Islet of Langerhans (tissue), 1 donor: ENCODE measurements around the gene FGD3.

ENCODE experiments used
- FAIRE-seq: peaks from one replicate; lab custom pipeline; 2011; peaks lifted over from hg19 to GRCh38; lab: Jason Lieb, UNC

FGD3 gene

DNA sequence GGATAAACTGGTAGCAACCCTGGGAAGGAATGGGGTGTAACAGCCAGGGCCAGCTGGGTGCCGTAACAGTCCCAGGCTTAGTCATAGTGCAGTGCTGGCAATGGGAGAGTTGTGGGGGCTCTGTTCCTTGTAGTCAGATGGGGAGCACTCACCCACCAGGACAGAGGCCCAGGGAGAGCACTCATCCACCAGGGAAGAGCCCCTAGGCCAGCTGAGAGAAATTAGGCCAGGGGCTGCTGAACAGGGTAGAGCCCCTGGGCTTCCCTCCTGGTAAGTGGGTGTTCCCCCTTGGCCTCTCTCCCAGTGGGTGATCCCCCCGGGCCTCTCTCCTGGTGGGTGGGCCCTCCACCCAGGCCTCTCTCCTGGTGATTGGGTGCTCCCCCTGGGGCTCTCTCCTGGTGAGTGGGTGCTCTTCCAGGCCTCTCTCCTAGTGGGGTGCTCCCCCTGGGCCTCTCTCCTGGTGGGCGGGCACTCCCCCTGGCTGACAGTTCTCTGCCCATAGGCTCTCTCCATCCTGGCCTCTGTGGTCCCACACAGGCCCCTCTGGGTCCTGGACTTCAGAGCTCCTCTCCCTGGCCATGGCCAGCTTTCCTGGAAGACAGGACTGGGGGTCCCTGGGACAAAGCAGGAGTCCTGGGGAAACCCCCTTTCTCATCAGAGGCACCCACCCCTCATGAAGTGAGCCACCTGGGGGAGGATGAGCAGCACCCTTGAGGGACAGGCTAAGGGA lies 13.4 kb downstream of the FGD3 start:
- FAIRE-seq, result no peak

DNA sequence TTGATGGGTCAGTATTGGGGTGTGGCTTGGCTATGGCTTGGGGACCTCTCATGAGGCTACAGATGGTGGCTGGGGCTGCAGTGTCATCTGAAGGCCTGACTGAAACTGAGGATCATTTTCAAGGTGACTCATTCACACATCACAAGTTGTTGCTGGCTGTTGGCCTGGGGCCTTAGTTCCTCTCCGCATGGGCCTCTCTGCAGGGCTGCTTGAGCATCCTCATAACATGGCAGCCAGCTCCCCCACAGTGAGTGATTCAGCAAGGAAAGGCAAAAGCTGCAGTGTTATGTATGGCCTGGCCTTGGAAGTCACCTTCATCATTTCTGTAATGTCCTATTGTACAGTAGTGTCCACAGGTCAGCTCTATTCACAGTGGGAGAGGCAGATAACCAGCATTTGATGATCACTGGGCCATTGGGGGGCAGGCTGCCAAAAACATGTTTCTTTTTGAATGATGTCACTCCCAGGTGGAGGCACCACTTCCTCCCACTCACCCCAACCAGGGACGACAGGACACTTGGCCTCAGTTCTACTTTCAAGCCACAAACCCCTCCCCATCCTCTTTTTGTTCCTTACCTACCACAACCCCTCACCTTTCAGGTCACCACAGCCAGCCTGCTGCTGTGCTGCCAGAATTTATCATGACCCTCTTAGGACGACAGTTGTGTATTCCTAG lies 14.4 kb downstream of the FGD3 start:
- FAIRE-seq, result no peak

DNA sequence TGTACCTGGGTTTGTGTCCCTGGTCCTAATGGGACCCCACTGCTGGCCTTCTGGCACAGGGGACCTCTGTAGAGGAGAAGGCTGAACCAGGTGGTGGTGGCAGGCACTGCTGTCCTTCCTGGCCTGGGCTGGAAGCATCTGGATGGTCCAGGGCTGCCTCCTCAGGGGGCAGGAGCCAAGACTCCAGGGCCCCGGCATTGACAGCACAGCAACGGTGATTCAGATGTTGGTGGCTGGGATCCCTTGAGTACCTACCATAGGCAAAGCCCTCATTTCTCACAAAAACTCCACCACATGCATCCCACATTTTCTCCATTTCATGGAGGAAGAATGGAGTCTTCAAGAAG lies 15.0 kb downstream of the FGD3 start:
- FAIRE-seq, result no peak

DNA sequence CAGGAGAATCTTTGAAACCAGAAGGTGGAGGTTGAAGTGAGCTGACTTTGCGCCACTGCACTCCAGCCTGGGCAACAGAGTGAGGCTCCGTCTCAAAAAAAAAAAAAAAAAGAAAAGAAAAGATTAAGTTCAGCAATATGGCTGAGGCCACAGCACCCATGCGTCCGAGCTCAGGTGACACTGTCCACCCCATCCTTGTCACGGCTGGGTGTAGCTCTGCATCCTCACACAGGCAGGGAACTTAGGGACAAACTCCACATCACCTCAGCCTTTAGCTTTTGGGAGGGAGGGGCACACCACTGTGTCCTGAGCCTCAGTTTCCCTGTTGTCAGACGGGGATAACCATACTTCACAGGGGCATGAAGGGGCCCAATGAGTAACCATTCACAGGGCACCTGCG lies 15.5 kb downstream of the FGD3 start:
- FAIRE-seq, result no peak

DNA sequence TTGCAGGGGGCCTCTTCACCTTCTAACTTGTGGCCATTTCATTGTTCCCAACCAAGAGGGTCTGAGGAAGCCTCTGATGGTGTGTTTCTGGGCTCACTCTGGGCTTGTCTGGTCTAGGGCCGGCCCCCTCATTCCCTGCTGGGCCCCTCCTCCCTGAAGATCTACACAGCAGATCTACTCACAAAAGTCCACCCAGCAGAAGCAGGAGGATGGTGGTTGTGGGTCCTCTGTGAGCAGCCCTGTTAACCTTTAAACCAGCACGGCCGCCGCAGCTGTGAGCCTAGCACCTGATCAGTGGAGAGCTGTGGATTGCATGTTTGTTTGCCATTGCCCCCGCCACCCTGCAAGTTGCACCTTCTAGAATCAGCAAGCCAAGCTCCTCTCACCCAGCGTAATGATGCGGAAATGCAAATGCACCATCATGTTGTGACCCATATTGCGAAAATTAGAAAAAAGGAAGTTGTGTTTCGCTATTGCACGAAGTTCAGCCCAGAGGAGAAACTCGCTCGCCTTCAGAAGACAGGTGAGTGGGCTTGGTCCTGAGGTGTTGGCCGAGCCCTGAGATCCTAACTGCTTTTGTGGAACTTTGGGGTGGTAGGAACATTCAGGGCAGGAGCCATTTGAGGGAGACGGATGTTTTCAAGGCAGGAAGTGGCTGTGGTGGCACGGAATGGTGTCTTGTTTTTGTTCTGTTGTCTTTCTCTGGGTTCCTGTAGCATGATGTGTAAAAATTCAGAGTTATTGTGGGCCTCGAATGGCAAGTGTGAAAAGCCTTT lies 16.7 kb downstream of the FGD3 start:
- FAIRE-seq, result no peak

DNA sequence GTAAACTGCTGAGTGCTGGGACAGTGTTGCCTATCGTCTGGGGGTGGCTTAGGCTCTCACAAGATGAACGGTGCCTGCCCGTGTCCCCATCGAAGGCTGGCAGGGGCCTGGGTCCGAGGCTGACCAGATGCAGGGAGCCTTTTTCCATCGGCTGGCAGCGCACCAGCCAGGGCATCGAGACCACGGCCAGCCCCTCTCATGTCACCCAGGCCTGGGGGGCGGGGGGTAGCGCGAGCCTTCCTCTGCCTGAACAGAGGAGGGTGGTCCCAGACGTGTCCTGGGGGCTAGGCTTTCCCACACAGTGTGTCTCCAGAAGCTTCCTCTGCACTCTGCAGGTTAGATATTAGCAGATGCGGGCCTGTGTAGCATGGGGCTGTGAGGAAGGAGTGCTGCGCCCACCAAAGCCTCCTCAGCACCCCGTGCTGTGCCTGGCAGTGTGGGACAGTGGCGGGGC lies 17.3 kb downstream of the FGD3 start:
- FAIRE-seq, result no peak

DNA sequence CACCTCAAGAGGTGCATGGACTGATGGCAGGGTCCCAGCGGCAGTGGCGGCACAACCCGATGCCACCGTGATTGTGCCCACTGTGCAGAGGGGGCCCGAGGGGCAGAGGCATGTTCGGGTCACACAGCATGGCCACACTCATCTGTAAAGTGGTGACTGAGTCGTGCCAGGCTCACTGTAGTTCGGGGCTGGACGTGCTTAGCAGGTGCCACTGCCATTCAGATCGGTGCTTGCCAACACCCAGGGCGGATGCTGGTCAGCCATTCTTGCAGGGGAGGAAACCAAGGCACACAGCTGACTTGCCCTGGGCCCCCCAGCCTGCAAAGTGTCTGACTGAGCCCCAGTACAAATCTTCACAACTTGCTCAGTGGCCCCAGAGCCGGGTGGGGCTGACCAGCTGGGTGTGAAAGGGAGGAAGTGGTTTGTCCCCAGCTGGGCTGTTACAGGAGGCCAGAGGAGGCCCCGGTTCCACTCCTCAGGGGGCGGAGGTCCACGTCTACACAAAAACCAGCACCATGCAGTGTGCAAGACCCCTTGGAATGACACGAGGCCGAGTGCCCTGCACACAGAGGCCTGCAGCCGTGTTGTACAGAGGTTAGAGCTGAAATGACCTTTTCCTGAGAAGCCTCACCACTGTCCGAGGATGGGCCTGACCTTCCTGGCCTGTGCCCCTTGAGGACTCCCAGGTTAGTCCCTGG lies 17.9 kb downstream of the FGD3 start:
- FAIRE-seq, result no peak

DNA sequence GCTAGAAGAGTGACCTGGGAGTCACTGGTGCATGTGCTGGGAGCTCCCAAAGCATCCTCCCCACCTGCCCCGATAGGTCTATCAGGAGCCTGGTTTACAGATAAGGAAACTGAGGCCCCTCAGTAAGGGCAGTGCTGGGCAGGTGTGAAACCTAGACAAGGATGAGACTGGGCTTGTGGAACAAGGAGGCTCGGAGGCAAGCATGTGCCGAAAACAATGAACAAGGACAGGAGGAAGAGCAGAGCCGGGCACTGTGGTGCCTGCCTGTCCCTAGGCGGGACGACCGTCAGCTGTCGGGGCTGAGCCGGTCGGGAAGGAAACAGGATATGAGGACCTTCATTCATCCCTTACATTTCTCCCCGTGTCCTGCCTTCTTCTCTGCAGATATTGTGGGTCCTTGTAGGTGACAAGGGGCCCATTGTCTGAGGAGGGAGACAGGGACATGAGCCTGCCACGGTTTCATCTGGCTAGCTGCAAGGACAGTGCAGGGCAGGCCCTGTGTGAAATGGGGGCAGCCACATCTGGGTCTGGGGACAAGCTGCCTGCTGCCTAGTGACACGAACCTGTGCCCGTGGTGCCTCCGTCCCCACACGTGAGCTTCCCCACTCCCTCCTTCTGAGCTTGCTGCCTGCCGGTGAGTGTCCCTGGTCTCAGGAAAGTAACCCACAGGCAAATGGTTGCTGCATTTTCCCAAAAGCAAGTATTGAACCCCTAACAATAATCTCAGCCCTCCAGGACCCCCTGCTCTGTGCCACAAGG lies 18.6 kb downstream of the FGD3 start:
- no peak for FAIRE-seq

DNA sequence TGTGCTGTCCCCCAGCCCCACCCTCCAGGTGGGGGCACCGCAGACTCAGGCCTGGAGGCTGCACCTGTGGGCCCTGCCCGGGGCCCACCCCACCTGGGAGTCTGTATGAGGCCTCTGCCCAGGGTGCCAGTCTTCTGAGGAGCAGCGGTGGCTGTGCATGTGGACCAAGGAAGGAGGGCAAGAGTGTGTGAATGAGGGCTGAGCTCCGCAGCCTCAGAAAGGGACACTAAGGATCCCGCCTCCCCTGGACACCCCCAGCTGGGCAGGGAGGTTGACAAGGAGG lies 19.1 kb downstream of the FGD3 start:
- FAIRE-seq, result no peak

DNA sequence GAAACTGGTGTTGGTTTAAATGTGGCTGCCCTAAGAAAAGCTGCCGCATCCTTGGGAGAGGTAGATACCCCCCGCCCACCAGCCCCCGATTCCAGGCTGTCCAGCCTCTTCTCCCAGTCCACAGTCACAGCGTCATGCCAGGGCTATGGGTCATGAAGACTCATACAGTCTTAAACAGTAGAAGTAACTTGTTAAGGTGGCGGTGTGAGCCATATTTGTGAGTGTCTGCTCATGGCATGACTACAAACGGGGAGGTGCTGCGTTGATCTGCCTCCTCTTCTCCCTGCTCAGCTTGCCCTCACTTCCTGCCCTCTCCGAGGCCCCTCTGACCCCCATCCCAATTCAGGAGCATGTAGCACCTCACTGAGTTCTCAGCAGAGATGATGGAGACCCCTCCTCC lies 20.8 kb downstream of the FGD3 start:
- no peak for FAIRE-seq

DNA sequence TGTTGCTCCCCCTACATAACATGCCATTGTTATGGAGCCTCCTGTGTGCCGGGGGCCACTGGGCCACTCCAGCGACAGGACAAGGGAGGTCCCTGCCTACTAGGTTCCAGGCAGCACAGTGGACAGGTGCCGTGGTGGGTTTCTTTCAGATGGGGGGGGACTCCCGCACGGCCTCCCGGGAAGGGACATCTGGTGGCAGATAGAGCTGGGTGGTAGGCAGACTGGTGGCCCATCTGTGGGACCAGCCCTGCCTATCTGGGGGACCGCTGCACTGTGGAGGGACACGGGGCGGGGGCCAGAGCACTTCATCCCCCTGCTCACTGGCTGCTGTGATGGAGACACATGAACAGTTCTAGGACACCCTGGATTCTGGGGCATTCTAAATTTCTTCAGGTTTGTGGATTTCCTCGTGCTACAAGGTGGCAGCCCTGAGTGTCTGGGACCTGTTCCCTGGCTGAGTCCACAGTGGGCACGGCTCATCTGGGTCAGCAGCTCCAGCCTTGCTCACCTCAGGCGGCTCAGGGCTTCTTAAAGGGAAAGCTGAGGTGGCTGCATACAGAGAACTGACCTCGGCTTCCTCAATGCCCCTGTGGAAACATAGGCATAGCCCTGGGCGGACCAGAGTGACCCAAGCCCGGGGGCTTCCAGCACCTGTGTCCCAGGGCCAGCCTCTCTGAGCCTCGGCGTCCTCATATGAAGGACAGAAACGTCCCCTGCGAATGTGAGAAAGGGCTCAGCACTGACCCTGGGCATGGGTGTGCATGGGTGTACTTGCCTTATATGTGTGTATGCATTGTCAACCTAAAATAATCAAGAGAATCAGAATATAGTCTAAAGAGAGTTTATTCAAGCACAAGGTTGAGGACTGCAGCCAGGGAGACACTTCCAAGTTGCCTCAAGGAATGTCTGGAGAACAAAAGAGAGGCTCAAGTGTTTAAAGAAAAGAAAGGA lies 22.5 kb downstream of the FGD3 start:
- no peak for FAIRE-seq

DNA sequence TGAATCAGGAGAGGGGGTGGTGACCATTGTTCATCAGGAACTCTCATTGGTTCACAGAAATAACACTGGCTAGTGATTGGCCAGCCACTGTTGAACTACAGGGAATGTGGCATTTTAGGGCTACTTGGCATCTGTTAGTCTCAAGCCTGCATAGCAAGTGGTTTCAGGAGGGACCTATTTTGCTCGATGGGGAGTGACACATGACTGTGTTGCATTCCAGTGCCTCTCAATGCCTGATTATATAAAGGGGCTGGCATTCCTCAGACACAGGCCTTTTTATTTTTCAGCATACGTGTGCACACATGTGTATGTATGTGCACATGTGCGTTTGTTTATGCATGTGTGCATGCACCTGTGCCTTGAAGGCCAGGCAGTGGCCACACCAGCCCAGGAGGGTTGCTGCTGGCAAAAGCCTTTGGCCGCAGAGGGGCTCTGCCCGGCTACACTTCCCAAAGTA lies 23.2 kb downstream of the FGD3 start:
- no peak for FAIRE-seq

DNA sequence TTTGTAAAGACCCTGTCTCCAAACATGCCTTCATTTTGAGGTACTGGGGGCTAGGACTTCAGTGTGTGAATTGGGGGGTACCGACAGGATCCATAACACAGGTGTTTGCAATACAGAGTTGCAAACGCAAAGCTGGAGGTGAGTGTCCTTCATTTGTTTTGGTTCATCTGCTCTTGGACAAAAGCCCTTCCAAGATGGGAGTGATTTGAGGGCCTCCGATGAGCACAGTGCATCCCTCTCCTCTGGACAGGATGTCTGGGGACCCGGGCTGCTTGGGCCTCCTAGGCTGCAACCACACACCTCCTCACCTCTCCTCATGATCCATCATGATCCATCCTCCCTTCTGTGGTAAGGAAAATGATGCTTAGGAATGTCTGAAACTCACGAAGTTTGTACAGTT lies 23.8 kb downstream of the FGD3 start:
- no peak for FAIRE-seq

DNA sequence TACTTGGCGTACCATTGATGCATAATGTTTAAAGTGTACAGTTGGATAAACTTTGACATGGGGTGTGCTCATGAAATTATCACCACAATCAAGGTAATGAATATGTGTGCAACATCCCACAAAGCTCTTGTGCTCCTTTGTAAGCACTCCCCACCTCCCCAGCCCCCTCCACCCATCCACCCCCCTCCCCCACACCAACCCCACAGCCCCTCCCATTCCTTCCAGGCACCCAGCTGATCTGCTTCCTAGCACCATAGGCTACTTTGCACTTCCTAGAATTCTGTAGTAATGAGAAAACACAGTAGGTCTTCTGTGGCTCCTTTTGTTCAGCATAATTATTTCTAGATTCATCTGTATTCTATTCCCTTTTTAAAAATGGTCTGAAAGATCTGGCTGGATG lies 24.5 kb downstream of the FGD3 start:
- no peak for FAIRE-seq

DNA sequence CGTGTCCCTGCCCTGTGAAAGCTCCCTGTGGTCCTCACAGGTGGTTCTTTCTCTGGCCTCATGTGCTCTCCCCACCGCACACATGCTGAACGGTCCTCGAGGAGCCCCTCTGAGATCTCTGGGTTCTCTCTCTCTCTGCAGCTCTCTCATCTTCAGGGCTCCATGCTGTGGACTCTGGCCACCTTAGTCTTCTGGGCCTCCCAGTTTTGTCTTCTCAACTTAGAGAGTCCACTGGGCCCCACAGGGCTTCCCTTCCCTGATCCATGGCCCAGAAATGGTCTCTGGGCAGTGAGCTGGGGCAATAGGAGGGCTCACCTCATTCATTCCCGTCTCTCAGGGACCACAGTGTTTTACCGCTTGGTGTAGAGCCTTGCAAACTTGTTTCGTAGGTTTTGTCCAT lies 26.4 kb downstream of the FGD3 start:
- FAIRE-seq, result no peak

DNA sequence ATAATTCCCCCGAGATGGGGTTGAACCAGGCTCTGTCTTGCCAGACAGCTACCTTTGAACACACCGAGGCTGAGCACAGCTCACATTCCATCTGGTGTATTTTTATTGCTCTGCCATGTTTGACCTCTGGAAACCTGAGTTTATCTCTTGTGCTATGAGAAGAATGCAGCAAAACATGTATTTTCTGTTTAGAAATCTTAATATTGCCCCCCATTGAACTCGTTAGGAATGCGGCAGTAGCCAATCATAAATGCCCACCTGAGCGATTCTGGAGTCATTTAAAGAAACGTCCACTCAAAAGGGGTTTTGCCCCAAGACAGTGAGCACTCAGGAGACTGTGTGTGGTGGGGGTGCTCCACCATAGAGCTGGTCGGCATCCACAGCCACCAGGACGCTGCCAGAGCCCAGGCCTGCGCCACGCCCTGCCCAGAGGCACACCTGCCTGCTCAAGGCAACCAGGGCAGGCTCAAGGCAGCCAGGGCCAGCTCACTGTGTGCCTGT lies 26.9 kb downstream of the FGD3 start:
- no peak for FAIRE-seq

DNA sequence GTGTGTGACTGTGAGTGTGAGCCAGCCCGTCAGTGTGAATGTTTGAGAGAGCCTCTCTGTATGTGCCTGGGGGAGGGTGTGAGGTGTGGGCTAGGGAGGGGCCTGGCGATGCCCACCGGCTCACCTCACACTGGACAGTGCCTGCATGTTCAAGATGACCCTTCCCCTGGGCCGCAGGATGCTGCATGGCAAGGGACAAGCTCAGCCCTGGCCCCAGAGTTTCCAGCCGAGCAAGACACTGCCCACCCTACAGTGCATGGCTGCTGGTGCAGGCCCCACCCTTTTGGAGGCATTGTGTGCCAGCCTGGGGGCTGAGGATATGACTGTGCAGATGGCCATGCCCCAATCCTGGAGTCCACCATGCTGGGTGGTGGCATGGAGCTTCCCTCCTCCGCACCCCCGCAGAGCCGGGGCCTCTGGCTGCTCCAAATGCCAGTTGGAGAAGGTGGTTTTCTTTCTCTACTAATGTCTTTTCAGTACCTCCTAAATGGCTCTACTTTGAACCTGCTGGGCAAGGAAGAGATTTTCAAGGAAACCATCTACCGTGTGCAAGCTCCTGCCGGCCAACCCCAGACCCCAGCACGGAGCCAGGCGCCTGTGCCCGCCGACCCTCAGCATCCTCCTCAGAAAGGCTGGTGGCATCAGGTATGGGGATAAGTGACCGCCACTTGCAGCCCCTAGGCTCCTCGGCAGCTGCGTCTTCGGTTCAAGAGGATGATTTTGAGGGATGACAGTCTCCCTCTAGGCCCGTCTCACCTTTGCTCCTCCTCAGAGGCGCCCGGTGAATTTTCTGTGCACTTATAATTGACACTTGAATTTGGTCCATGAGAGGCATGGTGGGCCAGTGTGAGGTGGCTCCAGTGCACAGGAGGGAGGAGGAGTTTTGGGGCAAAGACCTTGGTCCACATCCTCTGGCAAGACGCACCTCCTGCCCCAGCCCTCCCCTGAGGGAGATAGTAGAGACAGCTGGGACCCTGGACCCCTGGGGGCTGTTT lies 27.7 kb downstream of the FGD3 start:
- FAIRE-seq, result no peak

DNA sequence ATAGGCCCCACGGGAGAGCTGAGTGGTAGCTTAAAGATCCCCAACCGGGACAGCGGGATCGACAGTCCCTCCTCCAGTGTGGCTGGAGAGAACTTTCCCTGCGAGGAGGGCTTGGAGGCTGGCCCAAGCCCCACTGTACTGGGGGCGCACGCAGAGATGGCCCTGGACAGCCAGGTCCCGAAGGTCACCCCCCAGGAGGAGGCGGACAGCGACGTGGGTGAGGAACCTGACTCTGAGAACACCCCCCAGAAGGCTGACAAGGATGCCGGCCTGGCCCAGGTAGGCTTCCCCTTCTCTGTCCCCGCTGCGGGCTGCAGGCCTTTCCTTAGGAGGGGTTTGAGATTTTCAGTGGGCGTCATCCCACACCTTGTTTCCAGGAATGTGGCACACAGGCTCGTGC lies 29.1 kb downstream of the FGD3 start:
- no peak for FAIRE-seq

DNA sequence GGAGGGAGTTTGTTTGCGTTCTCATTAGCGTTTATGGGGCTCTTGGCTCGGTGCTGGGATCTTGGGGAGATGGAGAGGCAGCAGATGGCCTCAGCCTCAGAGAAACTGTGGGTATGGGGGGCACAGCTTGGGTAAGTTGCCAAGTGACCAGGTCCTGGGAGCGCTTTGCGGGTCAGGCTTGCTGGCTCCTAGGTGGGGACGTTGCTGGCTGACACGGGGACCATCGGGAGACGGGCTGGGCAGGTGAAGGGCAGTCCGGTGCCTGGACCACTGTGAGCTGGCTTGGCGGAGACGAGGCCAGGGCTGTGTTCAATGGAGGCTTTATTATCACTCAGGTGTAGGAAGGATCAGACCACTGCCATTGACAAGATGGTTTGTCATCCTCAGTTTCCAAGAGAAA lies 30.0 kb downstream of the FGD3 start:
- no peak for FAIRE-seq
